Vagina (tissue), 2 donors: Measurements from ENCODE around the gene PCGF3.

Experiments
- POLR2A ChIP-seq, 2 donors: fragments of 450-650 bp; IDR thresholded peaks; one replicate each; pipeline ENCODE4 v1.6.1; 2017; ENCODE audit warnings: antibody characterized with exemption in 2 of 2, mild to moderate bottlenecking in 2 of 2, moderate library complexity in 2 of 2
- TF ChIP-seq, protein P1 (sequence below), 3 experiments: fragments of 450-650 bp in 2 of 3; fragments of 200-600 bp in 1 of 3; sonication (generic) in 1 of 3; IDR thresholded peaks; one replicate each; pipeline ENCODE4 v1.5.1; 2017 to 2019; ENCODE audit warnings: antibody characterized with exemption in 3 of 3, mild to moderate bottlenecking in 2 of 3, moderate library complexity in 2 of 3

DNA sequence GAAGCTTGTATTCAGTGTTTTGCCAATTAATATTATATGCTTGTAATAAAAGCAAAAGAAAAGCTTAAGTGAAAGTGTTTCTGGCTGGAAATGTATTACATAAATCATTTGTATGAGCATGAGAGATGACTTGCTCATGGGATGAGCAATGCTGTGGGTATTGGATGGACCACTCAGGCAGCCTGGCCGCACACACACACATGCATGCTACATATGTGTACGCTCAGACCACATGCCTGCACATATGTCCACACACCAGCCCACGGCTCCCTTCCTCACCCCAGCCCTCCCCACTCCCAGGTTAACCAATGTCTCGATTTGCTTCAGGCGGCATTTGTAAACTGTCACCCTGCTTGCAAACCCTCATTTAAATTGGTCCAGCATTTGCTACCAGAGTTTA is 64.4 kb downstream of the PCGF3 start:
- TF ChIP-seq, protein P1, sequence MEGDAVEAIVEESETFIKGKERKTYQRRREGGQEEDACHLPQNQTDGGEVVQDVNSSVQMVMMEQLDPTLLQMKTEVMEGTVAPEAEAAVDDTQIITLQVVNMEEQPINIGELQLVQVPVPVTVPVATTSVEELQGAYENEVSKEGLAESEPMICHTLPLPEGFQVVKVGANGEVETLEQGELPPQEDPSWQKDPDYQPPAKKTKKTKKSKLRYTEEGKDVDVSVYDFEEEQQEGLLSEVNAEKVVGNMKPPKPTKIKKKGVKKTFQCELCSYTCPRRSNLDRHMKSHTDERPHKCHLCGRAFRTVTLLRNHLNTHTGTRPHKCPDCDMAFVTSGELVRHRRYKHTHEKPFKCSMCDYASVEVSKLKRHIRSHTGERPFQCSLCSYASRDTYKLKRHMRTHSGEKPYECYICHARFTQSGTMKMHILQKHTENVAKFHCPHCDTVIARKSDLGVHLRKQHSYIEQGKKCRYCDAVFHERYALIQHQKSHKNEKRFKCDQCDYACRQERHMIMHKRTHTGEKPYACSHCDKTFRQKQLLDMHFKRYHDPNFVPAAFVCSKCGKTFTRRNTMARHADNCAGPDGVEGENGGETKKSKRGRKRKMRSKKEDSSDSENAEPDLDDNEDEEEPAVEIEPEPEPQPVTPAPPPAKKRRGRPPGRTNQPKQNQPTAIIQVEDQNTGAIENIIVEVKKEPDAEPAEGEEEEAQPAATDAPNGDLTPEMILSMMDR (IDR thresholded peaks at IDR 0.05) = no peak
- no peak for TF ChIP-seq POLR2A (IDR thresholded peaks at IDR 0.05)
